ENCODE results near the gene PSKH1.

PSKH1 gene

DNA sequence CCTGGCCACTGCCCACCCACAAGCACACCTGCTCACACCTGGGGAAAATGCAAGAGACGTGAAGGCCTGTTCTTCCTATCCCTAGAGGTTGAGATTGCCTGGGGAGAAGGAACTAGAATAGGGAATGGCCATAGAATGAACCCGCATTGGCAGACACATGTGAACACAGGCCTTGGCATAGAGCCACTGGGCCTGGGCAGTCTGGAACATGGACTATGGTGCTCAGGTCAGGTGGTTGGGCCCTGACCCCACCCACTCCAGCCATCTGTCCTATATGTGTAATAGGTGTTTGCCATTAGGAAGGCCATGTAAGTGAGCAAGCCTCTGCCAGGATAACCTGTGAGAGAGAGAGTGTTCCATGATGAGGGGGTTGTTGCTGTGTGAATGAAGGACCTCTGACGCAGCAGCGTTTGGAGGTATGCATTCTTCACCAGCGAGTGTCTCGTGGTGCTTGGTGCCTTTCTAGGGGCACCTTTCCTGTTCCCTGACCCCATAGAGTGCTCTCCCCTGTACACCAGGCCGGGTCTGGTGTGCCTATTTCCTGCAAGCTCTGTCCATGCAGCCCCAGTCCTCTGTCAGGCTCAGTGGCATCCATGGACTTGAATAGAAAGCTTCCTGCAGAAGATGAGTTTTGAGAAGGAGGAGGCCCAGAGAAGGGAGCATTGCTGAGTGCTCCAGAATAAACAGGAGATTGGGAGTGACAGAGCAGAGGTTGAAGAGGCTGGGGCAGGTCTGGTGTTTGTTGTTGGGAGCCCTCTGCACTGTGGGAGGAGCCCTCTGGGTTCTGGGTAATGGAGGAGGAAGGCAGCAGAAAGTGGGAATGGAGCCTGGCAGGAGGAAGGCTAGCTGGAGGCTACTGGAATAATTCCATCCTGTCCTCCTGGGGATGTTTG, 23.0 kb downstream of the PSKH1 start:
- H3K36me3 ChIP-seq (ENCODE audit: low read depth), result peaks cover 6% of the 10 kb centered on the region; the same call in 1 of the 2 replicates
- H3K27ac ChIP-seq (ENCODE audit: poor library complexity, severe bottlenecking), result no peak overlapping the region
- H3K27me3 ChIP-seq (ENCODE audit: insufficient read depth, poor library complexity, severe bottlenecking), result no peaks in the 10 kb centered on the region
- no peaks in the 10 kb centered on the region for H3K9me3 ChIP-seq (ENCODE audit: severe bottlenecking)
- no peak for ATAC-seq (ENCODE audit: low read depth)
- H3K4me1 ChIP-seq (ENCODE audit: insufficient read depth, poor library complexity, severe bottlenecking), result peaks cover 6% of the 10 kb centered on the region
- TF ChIP-seq, protein P1, sequence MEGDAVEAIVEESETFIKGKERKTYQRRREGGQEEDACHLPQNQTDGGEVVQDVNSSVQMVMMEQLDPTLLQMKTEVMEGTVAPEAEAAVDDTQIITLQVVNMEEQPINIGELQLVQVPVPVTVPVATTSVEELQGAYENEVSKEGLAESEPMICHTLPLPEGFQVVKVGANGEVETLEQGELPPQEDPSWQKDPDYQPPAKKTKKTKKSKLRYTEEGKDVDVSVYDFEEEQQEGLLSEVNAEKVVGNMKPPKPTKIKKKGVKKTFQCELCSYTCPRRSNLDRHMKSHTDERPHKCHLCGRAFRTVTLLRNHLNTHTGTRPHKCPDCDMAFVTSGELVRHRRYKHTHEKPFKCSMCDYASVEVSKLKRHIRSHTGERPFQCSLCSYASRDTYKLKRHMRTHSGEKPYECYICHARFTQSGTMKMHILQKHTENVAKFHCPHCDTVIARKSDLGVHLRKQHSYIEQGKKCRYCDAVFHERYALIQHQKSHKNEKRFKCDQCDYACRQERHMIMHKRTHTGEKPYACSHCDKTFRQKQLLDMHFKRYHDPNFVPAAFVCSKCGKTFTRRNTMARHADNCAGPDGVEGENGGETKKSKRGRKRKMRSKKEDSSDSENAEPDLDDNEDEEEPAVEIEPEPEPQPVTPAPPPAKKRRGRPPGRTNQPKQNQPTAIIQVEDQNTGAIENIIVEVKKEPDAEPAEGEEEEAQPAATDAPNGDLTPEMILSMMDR (IDR thresholded peaks at IDR 0.05; ENCODE audit: poor library complexity, severe bottlenecking), result no peak
- DNase-seq (ENCODE audit: low spot score), result no peak
- no peak overlapping the region for H3K4me3 ChIP-seq (ENCODE audit: severe bottlenecking)

DNA sequence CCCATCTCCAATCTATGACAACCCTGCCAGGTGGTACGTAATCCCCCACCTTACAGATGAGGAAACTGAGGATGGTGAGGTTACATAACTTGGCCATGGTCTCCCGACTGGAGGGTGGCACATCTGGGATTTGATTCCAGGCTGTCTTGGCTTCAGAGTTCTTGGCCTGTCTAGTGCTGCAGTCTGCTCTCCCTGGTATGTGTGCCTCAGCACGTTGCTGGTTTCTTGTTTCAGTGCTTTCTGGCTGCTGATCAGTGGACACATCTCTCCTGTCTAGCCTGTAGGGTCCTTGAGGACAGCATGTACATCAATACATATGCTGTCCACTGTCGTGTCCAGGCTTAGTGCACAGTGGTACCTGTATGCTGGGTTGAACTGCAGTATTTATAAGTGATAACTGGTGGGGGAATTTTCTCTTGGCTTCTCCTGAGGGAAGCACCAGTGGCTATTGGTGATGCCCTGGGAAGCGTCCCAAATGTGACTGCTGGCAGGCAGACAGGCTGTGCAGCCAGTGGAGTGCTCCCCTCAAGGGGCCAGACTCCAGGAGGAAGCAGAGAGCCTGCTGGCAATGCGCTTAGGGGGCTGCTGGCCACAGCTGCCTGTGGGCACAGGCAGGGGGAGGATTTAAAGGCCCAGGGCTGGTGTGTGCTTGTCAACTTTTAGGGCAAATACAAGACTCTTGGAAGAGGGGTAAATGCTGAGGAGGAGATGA, 24.2 kb downstream of the PSKH1 start:
- DNase-seq (ENCODE audit: low spot score) (no peak), ATAC-seq (ENCODE audit: low read depth) (no peak; the same call in 1 of the 3 replicates)
- Histone ChIP-seq H3K27ac (ENCODE audit: poor library complexity, severe bottlenecking) (peak overlapping the region; percentile 33), H3K36me3 (ENCODE audit: low read depth) (peaks cover 3% of the 10 kb centered on the region; the same call in 1 of the 2 replicates), H3K4me1 (ENCODE audit: insufficient read depth, poor library complexity, severe bottlenecking) (peaks cover 6% of the 10 kb centered on the region), H3K27me3 (ENCODE audit: insufficient read depth, poor library complexity, severe bottlenecking) (no peaks in the 10 kb centered on the region), H3K9me3 (ENCODE audit: severe bottlenecking) (no peaks in the 10 kb centered on the region), H3K4me3 (ENCODE audit: severe bottlenecking) (no peak overlapping the region)
- TF ChIP-seq, protein P1 (IDR thresholded peaks at IDR 0.05; ENCODE audit: poor library complexity, severe bottlenecking), result no peak

DNA sequence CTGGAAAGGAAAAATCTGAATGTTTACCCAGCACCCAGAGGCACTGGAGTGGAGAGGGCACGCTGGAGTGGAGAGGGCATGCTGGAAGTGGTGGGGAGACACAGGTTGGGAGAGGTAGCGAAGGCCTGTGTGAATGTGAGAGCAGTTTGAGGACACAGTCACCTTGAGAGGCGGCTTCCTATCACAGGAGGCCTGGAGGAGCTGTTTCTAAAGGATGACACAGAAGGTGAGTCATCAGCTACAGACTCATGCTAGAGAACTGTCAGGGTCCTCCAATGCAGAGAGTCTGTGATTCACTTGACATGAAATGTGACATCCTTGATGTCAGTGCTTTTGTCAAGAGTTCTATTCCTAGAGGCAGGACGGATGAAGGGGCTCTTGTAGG, 24.8 kb downstream of the PSKH1 start:
- peaks cover 6% of the 10 kb centered on the region for H3K4me1 ChIP-seq (ENCODE audit: insufficient read depth, poor library complexity, severe bottlenecking)
- no peak for DNase-seq (ENCODE audit: low spot score)
- no peaks in the 10 kb centered on the region for H3K36me3 ChIP-seq (ENCODE audit: low read depth)
- peak; percentile 96 for ATAC-seq (ENCODE audit: low read depth)
- H3K27ac ChIP-seq (ENCODE audit: poor library complexity, severe bottlenecking), result peak overlapping the region; percentile 33
- H3K9me3 ChIP-seq (ENCODE audit: severe bottlenecking), result no peaks in the 10 kb centered on the region
- H3K27me3 ChIP-seq (ENCODE audit: insufficient read depth, poor library complexity, severe bottlenecking), result no peaks in the 10 kb centered on the region
- TF ChIP-seq, protein P1 (IDR thresholded peaks at IDR 0.05; ENCODE audit: poor library complexity, severe bottlenecking), result no peak
- H3K4me3 ChIP-seq (ENCODE audit: severe bottlenecking), result no peak overlapping the region

DNA sequence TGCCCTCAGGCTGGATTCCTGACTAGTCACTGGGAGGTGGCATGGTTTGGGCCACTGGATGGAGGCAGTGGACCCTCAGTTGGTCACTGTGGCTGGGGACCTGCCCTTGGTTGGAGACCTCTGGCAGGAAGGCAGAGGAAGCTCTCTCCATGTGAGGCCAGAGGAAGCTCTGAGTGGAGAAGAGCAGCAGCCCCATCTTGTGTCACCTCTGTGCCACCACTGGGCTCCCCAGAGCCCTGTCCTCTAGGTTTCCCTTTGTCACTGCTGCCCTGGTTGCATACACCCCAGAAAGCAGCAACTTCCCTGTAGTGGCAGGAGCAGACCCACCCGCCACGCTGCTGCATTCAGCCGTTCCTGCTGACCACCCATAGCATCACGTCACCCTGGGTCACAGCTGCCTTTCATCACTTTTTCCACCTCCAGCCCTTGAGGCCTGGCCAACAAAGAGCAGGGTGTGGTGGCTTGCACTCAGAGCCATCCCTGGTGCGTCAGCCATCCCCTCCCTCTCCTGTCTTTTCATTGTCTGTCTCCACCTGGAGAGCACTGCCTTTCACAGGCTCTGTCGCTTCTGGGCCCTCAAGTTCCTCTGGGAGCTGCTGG, 26.7 kb downstream of the PSKH1 start:
- H3K4me1 ChIP-seq (ENCODE audit: insufficient read depth, poor library complexity, severe bottlenecking), result peaks cover 6% of the 10 kb centered on the region
- no peak overlapping the region for H3K4me3 ChIP-seq (ENCODE audit: severe bottlenecking)
- TF ChIP-seq, protein P1 (IDR thresholded peaks at IDR 0.05; ENCODE audit: poor library complexity, severe bottlenecking), result no peak
- ATAC-seq (ENCODE audit: low read depth), result no peak
- no peaks in the 10 kb centered on the region for H3K27me3 ChIP-seq (ENCODE audit: insufficient read depth, poor library complexity, severe bottlenecking)
- DNase-seq (ENCODE audit: low spot score), result no peak
- H3K9me3 ChIP-seq (ENCODE audit: severe bottlenecking), result no peaks in the 10 kb centered on the region
- H3K36me3 ChIP-seq (ENCODE audit: low read depth), result no peaks in the 10 kb centered on the region
- H3K27ac ChIP-seq (ENCODE audit: poor library complexity, severe bottlenecking), result no peak overlapping the region
